OCI-LY7 (cell line): Measurements from ENCODE around the gene USH2A.

Experiments used
- EZH2phosphoT487 ChIP-seq: fragments of 200-600 bp; sonication (generic); IDR thresholded peaks from 2 replicates; pipeline ENCODE4 v1.6.1; 2018; ENCODE audit warnings: low read depth, borderline replicate concordance, mild to moderate bottlenecking, mixed run types, antibody characterized with exemption, low read length, moderate library complexity, mixed read lengths
- TF ChIP-seq, protein P1 (sequence below): fragments of 200-600 bp; sonication (generic); conservative IDR thresholded peaks from 2 replicates; pipeline ENCODE4 v1.5.1; 2014; ENCODE audit warnings: mild to moderate bottlenecking, antibody characterized with exemption, low read length, moderate library complexity, mixed read lengths

DNA sequence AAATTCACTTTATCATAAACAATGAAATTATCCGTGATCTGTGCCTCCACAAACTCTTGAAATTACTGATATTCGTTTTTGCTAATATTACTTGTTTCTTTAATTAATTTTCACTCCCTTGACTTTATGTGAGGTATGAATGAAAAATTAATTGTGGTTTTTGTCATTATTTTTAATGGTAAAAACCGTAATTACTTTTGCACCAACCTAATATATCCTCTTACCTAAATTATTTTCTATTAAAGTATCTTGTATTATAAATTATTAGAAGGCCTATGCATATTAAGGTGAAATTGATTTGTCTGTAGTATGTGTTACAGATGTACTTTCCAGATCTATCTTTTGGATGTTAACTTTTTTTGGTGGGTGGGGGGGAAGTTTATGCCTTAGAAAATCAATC, 540.2 kb downstream of the USH2A start:
- TF ChIP-seq, protein P1, sequence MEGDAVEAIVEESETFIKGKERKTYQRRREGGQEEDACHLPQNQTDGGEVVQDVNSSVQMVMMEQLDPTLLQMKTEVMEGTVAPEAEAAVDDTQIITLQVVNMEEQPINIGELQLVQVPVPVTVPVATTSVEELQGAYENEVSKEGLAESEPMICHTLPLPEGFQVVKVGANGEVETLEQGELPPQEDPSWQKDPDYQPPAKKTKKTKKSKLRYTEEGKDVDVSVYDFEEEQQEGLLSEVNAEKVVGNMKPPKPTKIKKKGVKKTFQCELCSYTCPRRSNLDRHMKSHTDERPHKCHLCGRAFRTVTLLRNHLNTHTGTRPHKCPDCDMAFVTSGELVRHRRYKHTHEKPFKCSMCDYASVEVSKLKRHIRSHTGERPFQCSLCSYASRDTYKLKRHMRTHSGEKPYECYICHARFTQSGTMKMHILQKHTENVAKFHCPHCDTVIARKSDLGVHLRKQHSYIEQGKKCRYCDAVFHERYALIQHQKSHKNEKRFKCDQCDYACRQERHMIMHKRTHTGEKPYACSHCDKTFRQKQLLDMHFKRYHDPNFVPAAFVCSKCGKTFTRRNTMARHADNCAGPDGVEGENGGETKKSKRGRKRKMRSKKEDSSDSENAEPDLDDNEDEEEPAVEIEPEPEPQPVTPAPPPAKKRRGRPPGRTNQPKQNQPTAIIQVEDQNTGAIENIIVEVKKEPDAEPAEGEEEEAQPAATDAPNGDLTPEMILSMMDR: no peak
- TF ChIP-seq EZH2phosphoT487: no peak
